Measurements from ENCODE around the gene SIPA1L2. TPM values are rescaled to one million over a fixed set of nuclear protein-coding genes. Genes with fewer than 3 reads are reported as not detected.

The SIPA1L2 gene, protein sequence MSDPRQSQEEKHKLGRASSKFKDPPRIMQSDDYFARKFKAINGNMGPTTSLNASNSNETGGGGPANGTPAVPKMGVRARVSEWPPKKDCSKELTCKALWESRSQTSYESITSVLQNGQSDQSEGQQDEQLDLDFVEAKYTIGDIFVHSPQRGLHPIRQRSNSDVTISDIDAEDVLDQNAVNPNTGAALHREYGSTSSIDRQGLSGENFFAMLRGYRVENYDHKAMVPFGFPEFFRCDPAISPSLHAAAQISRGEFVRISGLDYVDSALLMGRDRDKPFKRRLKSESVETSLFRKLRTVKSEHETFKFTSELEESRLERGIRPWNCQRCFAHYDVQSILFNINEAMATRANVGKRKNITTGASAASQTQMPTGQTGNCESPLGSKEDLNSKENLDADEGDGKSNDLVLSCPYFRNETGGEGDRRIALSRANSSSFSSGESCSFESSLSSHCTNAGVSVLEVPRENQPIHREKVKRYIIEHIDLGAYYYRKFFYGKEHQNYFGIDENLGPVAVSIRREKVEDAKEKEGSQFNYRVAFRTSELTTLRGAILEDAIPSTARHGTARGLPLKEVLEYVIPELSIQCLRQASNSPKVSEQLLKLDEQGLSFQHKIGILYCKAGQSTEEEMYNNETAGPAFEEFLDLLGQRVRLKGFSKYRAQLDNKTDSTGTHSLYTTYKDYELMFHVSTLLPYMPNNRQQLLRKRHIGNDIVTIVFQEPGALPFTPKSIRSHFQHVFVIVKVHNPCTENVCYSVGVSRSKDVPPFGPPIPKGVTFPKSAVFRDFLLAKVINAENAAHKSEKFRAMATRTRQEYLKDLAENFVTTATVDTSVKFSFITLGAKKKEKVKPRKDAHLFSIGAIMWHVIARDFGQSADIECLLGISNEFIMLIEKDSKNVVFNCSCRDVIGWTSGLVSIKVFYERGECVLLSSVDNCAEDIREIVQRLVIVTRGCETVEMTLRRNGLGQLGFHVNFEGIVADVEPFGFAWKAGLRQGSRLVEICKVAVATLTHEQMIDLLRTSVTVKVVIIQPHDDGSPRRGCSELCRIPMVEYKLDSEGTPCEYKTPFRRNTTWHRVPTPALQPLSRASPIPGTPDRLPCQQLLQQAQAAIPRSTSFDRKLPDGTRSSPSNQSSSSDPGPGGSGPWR (N-terminal part only)
- total RNA-seq, result 16.6 and 35.7 TPM in 2 replicates

DNA sequence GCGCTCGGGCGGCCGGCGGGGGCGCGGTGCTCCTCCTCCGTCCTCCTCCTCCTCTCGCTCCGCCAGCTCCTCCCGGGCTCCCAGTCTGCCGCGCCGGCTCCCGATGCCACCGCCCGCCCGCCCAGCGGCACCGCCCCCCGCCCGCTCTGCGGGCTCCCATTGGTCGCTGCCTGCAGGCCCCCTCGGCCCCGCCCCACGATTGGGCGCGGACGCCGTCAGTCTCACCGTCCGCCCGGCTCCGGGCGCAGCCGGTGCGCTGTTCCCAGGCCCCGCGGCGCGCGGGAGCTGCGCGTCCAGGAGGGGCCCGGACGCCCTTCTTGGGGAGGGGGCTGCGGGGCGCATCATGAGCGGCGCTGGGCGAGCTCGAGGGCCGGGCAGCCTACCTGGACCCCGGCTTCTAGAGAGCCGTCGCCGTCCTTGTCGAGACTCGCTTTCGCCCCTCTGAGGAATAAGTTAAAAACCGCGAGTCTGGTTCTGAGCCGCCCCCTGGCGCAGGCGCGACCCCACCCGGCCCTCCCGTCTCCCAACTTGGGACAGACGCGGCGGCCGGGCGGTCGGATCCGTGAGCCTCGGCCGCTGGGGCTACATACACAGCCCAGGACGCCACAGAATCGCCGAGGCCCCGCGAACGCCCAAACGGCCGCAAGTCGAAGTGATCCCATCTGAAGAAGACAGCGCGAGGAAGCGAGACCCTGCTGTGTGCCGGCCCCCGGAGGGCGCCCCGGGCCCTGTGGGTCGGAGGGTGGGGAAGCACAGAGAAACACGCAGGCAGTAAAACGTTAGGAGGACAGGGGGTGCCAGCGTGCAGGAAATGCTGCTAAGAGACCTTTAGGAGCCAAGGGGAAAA is at the start of gene SIPA1L2:
TSS of gene SIPA1L2 (minus strand) at position 87 of the 847 bp plus-strand sequence. CDS start 114,794 bp downstream, outside the sequence.
- FAIRE-seq (no peak), DNase-seq (ENCODE audit: low read depth) (peak; percentile 68)
- no peaks in the 10 kb centered on the region for H3K36me3 ChIP-seq (ENCODE audit: control insufficient read depth, insufficient read depth, low read length)
- no peaks in the 10 kb centered on the region for H3K27me3 ChIP-seq (ENCODE audit: control insufficient read depth, insufficient read depth, low read length)
- TF ChIP-seq, protein P1, sequence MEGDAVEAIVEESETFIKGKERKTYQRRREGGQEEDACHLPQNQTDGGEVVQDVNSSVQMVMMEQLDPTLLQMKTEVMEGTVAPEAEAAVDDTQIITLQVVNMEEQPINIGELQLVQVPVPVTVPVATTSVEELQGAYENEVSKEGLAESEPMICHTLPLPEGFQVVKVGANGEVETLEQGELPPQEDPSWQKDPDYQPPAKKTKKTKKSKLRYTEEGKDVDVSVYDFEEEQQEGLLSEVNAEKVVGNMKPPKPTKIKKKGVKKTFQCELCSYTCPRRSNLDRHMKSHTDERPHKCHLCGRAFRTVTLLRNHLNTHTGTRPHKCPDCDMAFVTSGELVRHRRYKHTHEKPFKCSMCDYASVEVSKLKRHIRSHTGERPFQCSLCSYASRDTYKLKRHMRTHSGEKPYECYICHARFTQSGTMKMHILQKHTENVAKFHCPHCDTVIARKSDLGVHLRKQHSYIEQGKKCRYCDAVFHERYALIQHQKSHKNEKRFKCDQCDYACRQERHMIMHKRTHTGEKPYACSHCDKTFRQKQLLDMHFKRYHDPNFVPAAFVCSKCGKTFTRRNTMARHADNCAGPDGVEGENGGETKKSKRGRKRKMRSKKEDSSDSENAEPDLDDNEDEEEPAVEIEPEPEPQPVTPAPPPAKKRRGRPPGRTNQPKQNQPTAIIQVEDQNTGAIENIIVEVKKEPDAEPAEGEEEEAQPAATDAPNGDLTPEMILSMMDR (IDR thresholded peaks at IDR 0.05; ENCODE audit: insufficient read depth, low read length, severe bottlenecking), result peak; percentile 73
- peak within 1 kb of the TSS; percentile 83 for H3K4me3 ChIP-seq (ENCODE audit: low read depth, low read length)

DNA sequence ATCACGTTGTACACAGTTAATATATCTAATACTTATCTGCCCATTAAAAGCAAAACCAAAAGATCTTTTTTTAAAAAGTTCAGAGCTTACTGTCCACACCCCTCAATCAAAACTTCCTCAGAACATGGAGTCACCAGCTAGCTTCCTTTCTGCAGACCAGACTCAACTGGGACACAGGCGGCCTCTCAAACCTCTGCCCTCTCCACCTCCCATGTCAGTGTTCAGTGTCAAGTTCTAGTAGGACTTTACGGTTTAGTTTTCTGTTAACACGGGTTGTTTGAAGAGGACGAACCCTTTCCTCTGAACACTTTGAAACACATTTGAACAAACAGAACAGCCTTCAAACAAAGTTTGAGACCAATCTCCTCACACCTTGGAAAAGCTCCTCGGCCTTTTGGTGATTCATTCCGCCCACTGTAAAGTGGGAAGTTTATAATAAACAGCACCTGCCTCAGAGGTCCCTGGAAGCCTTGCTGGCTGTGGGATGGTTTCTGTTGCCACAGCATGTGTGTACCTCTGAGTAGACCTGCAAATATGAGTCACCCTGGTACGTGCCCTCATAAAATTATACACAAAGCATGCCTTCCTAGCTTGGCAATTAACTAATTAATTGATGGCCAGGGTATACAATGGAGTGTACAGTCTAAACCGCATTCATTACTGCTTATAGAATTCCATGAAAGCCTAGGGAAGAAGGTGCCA is 48.4 kb upstream of the SIPA1L2 start:
- no peaks in the 10 kb centered on the region for H3K36me3 ChIP-seq (ENCODE audit: control insufficient read depth, insufficient read depth, low read length)
- no peak overlapping the region for H3K4me3 ChIP-seq (ENCODE audit: low read depth, low read length)
- no peaks in the 10 kb centered on the region for H3K27me3 ChIP-seq (ENCODE audit: control insufficient read depth, insufficient read depth, low read length)
- FAIRE-seq (peak; percentile 58), DNase-seq (ENCODE audit: low read depth) (peak; percentile 92)
- TF ChIP-seq, protein P1 (IDR thresholded peaks at IDR 0.05; ENCODE audit: insufficient read depth, low read length, severe bottlenecking), result no peak

DNA sequence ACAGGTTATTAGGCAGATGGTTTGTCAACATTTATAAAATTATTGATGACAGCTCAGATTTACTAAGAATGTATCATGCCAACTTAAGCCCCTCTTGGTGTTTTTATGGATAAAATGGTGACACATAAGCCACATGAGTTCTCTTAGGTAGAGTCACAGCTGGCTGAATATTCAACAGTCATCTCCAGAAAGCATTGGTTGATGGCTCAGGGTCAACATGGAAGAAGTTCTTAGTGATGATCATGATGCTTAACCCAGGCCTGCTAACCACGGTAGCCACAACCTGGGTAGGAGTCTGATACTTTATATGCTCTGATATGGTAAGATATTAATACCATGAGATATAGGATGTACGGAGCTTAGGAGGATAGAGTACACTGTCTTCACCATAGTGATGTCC is 46.4 kb upstream of the SIPA1L2 start:
- TF ChIP-seq, protein P1 (IDR thresholded peaks at IDR 0.05; ENCODE audit: insufficient read depth, low read length, severe bottlenecking), result no peak
- Histone ChIP-seq H3K27me3 (ENCODE audit: control insufficient read depth, insufficient read depth, low read length) (no peaks in the 10 kb centered on the region), H3K36me3 (ENCODE audit: control insufficient read depth, insufficient read depth, low read length) (no peaks in the 10 kb centered on the region), H3K4me3 (ENCODE audit: low read depth, low read length) (no peak overlapping the region)
- FAIRE-seq, result no peak
- no peak for DNase-seq (ENCODE audit: low read depth)

DNA sequence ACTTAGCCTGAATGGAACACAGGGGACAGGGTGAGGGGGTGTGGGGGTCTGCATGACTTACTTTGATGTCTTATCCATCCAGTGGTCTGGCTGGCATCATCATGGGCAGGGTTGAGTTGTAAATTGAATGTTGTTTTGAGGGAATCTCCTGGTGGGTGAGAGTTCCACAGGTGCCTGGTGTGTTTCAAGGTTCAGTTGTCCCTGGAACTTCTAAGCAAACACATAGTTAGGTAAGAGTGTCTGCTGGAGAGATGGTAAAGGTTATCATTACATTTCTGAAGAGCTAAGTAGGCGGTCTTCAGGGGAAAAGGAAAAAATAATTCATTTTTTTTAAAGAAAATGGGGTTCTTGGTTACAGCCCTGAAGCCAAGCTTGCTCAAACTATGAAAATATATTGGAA is 46.0 kb upstream of the SIPA1L2 start:
- DNase-seq (ENCODE audit: low read depth) (no peak), FAIRE-seq (no peak)
- Histone ChIP-seq H3K27me3 (ENCODE audit: control insufficient read depth, insufficient read depth, low read length) (no peaks in the 10 kb centered on the region), H3K4me3 (ENCODE audit: low read depth, low read length) (no peak overlapping the region), H3K36me3 (ENCODE audit: control insufficient read depth, insufficient read depth, low read length) (no peaks in the 10 kb centered on the region)
- TF ChIP-seq, protein P1 (IDR thresholded peaks at IDR 0.05; ENCODE audit: insufficient read depth, low read length, severe bottlenecking), result no peak

Data from bronchial epithelial cell (primary cell).